OCI-LY7 (cell line): ENCODE results near the gene NUTM2A. TPM values are rescaled to one million over a fixed set of nuclear protein-coding genes. Genes with fewer than 3 reads are reported as not detected.
"Not testable (repeated sequence)": the region's sequence is repeated elsewhere in the genome, so short reads cannot be mapped to it uniquely, and the experiment has no call there.

Experiments used
- BruUV-seq: library from RNA; stranded (reverse); fragments of 400-500 nt; replicated peaks from 2 replicates; lab custom pipeline; 2021; lab: Mats Ljungman, UMichigan
- CTCF ChIA-PET: fragments of 300-600 bp; sonication (Branson Sonifier 250); formaldehyde crosslinking; loops from one replicate; lab custom pipeline; 2022; ENCODE audit warnings: antibody characterized with exemption; ENCODE audit not compliant: unreplicated experiment; lab: Charles Lee
- POLR2A ChIA-PET: fragments of 300-600 bp; sonication (Branson Sonifier 250); formaldehyde crosslinking; loops from one replicate; lab custom pipeline; 2022; ENCODE audit warnings: antibody characterized with exemption; lab: Charles Lee
- DNase-seq: peaks from one replicate; pipeline ENCODE4 v3.0.0-alpha.2; 2015; ENCODE audit warnings: low spot score
- H2AFZ ChIP-seq: fragments of 200-600 bp; sonication (generic), shearing (Covaris generic); 2 replicates; pipeline ENCODE4 v1.6.1; 2014; ENCODE audit warnings: mild to moderate bottlenecking, antibody characterized with exemption, low read length, moderate library complexity
- H3K27ac ChIP-seq: fragments of 200-600 bp; sonication (generic); 2 replicates; pipeline ENCODE4 v1.5.1; 2014; ENCODE audit warnings: mixed run types, low read depth, mild to moderate bottlenecking, moderate library complexity, low read length, inconsistent platforms; ENCODE audit not compliant: poor library complexity, severe bottlenecking
- H3K36me3 ChIP-seq: fragments of 200-600 bp; sonication (generic); 2 replicates; pipeline ENCODE4 v1.6.1; 2014; ENCODE audit warnings: mild to moderate bottlenecking, antibody characterized with exemption, low read length, moderate library complexity, mixed read lengths; ENCODE audit not compliant: insufficient read depth
- H3K4me1 ChIP-seq: fragments of 200-600 bp; sonication (generic); 2 replicates; pipeline ENCODE4 v1.5.1; 2014; ENCODE audit warnings: mild to moderate bottlenecking, low read length; ENCODE audit not compliant: insufficient read depth, poor library complexity, severe bottlenecking
- H3K4me2 ChIP-seq: fragments of 200-600 bp; sonication (generic); 2 replicates; pipeline ENCODE4 v1.6.1; 2014; ENCODE audit warnings: mild to moderate bottlenecking, low read length
- H3K4me3 ChIP-seq: fragments of 200-600 bp; sonication (generic); 2 replicates; pipeline ENCODE4 v1.5.1; 2014; ENCODE audit warnings: mild to moderate bottlenecking, low read depth, low read length; ENCODE audit not compliant: poor library complexity, severe bottlenecking
- H3K79me2 ChIP-seq: fragments of 200-600 bp; sonication (generic); 2 replicates; pipeline ENCODE4 v1.6.1; 2016; ENCODE audit warnings: low read depth, mild to moderate bottlenecking, low read length, moderate library complexity, mixed read lengths; ENCODE audit not compliant: insufficient read depth
- H3K9me2 ChIP-seq: fragments of 200-600 bp; sonication (generic); 2 replicates; pipeline ENCODE4 v1.6.1; 2016; ENCODE audit warnings: mild to moderate bottlenecking, low read length, mixed read lengths; ENCODE audit not compliant: insufficient read depth
- H3K9me3 ChIP-seq: fragments of 200-600 bp; sonication (generic); 2 replicates; pipeline ENCODE4 v1.6.1; 2014; ENCODE audit warnings: mild to moderate bottlenecking, mixed run types, low read length, mixed read lengths
- H4K20me1 ChIP-seq: fragments of 200-600 bp; sonication (generic); 2 replicates; pipeline ENCODE4 v1.6.1; 2014; ENCODE audit warnings: mild to moderate bottlenecking, antibody characterized with exemption, low read length, moderate library complexity, mixed read lengths; ENCODE audit not compliant: insufficient read depth
- intact Hi-C: fragments of 100-400 bp; cut with micrococcal nuclease; formaldehyde crosslinking; loops from one replicate; pipeline ENCODE4 v1.10.0; 2022; ENCODE audit not compliant: unreplicated experiment
- total RNA-seq, 2 experiments: library from RNA; depleted of rRNA in 1 of 2; stranded (reverse); fragments of >200 nt in 1 of 2; shearing (Covaris generic) in 1 of 2; gene quantifications; 2 replicates each; pipeline ENCODE4 v1.2.3, GENCODE V29; 2014 to 2022

Gene NUTM2A
- total RNA-seq, 2 experiments from 2014 or later = 0.41 to 0.97 TPM

- BruUV-seq, CTCF ChIA-PET: not testable (repeated sequence)
These were observed 11.4 kb upstream of the NUTM2A start for GRCh38 chr10:87213806-87214205.

GRCh38 chr10:87216120-87216519 lies 9.1 kb upstream of the NUTM2A start:
- intact Hi-C loops, H3K9me3 ChIP-seq, H3K4me3 ChIP-seq, BruUV-seq, H4K20me1 ChIP-seq, H3K9me2 ChIP-seq, H3K36me3 ChIP-seq, H3K4me2 ChIP-seq, H3K27ac ChIP-seq, H3K79me2 ChIP-seq, POLR2A ChIA-PET, H2AFZ ChIP-seq, DNase-seq, CTCF ChIA-PET, H3K4me1 ChIP-seq: not testable (repeated sequence)

More at GRCh38 chr10:87213806-87214205, 11.4 kb upstream of the NUTM2A start:
- H3K36me3 ChIP-seq, intact Hi-C loops, H3K79me2 ChIP-seq, H2AFZ ChIP-seq, H3K9me3 ChIP-seq, H3K9me2 ChIP-seq, DNase-seq, H3K27ac ChIP-seq, H4K20me1 ChIP-seq, H3K4me3 ChIP-seq, POLR2A ChIA-PET, H3K4me2 ChIP-seq, H3K4me1 ChIP-seq: not testable (repeated sequence)

- DNase-seq, H2AFZ ChIP-seq, POLR2A ChIA-PET, H3K4me1 ChIP-seq, H4K20me1 ChIP-seq, H3K4me3 ChIP-seq, H3K9me3 ChIP-seq, intact Hi-C loops, H3K9me2 ChIP-seq, H3K4me2 ChIP-seq, H3K27ac ChIP-seq, CTCF ChIA-PET, H3K36me3 ChIP-seq, H3K79me2 ChIP-seq: not testable (repeated sequence)
- TSS peak; percentile 29 for BruUV-seq
These were observed 5.9 kb upstream of the NUTM2A start for GRCh38 chr10:87219370-87219769.

GRCh38 chr10:87222789-87223188 lies 2.5 kb upstream of the NUTM2A start:
- H3K9me3 ChIP-seq, POLR2A ChIA-PET, H3K36me3 ChIP-seq, intact Hi-C loops, H3K4me3 ChIP-seq, H4K20me1 ChIP-seq, DNase-seq, H3K4me2 ChIP-seq, H3K27ac ChIP-seq, H2AFZ ChIP-seq, H3K9me2 ChIP-seq, BruUV-seq, H3K79me2 ChIP-seq, CTCF ChIA-PET, H3K4me1 ChIP-seq: not testable (repeated sequence)

GRCh38 chr10:87228247-87228646 lies 3.0 kb downstream of the NUTM2A start:
- CTCF ChIA-PET, H2AFZ ChIP-seq, H3K27ac ChIP-seq, BruUV-seq, H4K20me1 ChIP-seq, H3K79me2 ChIP-seq, DNase-seq, H3K4me3 ChIP-seq, H3K4me1 ChIP-seq, H3K4me2 ChIP-seq, H3K9me2 ChIP-seq, H3K9me3 ChIP-seq, POLR2A ChIA-PET, H3K36me3 ChIP-seq, intact Hi-C loops: not testable (repeated sequence)

GRCh38 chr10:87229211-87229610 lies 4.0 kb downstream of the NUTM2A start:
- H3K79me2 ChIP-seq, H3K9me2 ChIP-seq, DNase-seq, H2AFZ ChIP-seq, POLR2A ChIA-PET, H3K4me2 ChIP-seq, H4K20me1 ChIP-seq, H3K4me3 ChIP-seq, CTCF ChIA-PET, BruUV-seq, H3K36me3 ChIP-seq, intact Hi-C loops, H3K27ac ChIP-seq, H3K9me3 ChIP-seq, H3K4me1 ChIP-seq: not testable (repeated sequence)

GRCh38 chr10:87234854-87235253 lies 9.6 kb downstream of the NUTM2A start:
- intact Hi-C loops, H3K36me3 ChIP-seq, BruUV-seq, H3K9me3 ChIP-seq, H3K79me2 ChIP-seq, H3K4me1 ChIP-seq, H3K27ac ChIP-seq, H4K20me1 ChIP-seq, H2AFZ ChIP-seq, POLR2A ChIA-PET, DNase-seq, CTCF ChIA-PET, H3K4me3 ChIP-seq, H3K9me2 ChIP-seq, H3K4me2 ChIP-seq: not testable (repeated sequence)
